Measurements from ENCODE around the gene RDH16. TPM values are rescaled to one million over a fixed set of nuclear protein-coding genes. Genes with fewer than 3 reads are reported as not detected.
"Not testable (repeated sequence)": the region's sequence is repeated elsewhere in the genome, so short reads cannot be mapped to it uniquely, and the experiment has no call there.

RDH16 gene
- total RNA-seq, 2 experiments from 2014 or later, result 0.30 to 0.34 TPM

DNA sequence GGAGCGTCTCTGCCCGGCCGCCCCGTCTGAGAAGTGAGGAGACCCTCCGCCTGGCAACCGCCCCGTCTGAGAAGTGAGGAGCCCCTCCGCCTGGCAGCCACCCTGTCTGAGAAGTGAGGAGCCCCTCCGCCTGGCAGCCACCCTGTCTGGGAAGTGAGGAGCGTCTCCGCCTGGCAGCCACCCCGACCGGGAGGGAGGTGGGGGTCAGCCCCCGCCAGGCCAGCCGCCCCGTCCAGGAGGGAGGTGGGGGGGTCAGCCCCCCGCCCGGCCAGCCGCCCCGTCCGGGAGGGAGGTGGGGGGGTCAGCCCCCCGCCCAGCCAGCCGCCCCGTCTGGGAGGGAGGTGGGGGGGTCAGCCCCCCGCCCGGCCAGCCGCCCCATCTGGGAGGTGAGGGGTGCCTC, 6.1 kb upstream of the RDH16 start:
- H3K36me3 Mint-ChIP-seq (ENCODE audit: low read depth), result not testable (repeated sequence)

DNA sequence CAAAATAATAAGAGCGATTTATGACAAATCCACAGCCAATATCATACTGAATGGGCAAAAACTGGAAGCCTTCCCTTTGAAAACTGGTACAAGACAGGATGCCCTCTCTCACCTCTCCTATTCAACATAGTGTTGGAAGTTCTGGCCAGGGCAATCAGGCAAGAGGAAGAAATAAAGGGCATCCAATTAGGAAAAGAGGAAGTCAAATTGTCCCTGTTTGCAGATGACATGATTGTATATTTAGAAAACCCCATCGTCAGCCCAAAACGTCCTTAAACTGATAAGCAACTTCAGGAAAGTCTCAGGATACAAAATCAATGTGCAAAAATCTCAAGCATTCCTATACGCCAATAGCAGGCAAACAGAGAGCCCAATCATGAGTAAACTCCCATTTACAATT, 4.8 kb upstream of the RDH16 start:
- H3K4me3 Mint-ChIP-seq; H3K27ac Mint-ChIP-seq; H3K4me1 ChIP-seq (ENCODE audit: insufficient read depth, low read length); H3K27me3 Mint-ChIP-seq; POLR2A ChIA-PET; ATAC-seq (ENCODE audit: poor library complexity); H3K9me3 Mint-ChIP-seq; intact Hi-C loops (cut with DNase I, micrococcal nuclease); DNase-seq; H3K4me1 Mint-ChIP-seq (ENCODE audit: low read depth); H3K4me3 ChIP-seq (ENCODE audit: low read length); H3K36me3 Mint-ChIP-seq (ENCODE audit: low read depth); H3K27me3 ChIP-seq (ENCODE audit: control insufficient read depth in 1 of 2, insufficient read depth in 2 of 2, low read length in 2 of 2); CTCF ChIA-PET; H3K27ac ChIP-seq (ENCODE audit: low read depth in 1 of 2, low read length in 2 of 2); H3K36me3 ChIP-seq (ENCODE audit: insufficient read depth, low read length): not testable (repeated sequence)
- peaks cover 7 to 21% of the 10 kb centered on the region in 2 experiments for H3K9me3 ChIP-seq (ENCODE audit: control insufficient read depth in 1 of 2, insufficient read depth in 1 of 2, low read length in 2 of 2)

More for the DNA sequence above, 6.1 kb upstream of the RDH16 start:
- DNase-seq; H3K9me3 Mint-ChIP-seq; H3K4me1 ChIP-seq (ENCODE audit: insufficient read depth, low read length); intact Hi-C loops (cut with DNase I, micrococcal nuclease); H3K4me3 Mint-ChIP-seq; ATAC-seq (ENCODE audit: poor library complexity); H3K4me1 Mint-ChIP-seq (ENCODE audit: low read depth); H3K27ac ChIP-seq (ENCODE audit: low read depth in 1 of 2, low read length in 2 of 2); H3K36me3 ChIP-seq (ENCODE audit: insufficient read depth, low read length); H3K27me3 ChIP-seq (ENCODE audit: control insufficient read depth in 1 of 2, insufficient read depth in 2 of 2, low read length in 2 of 2); CTCF ChIA-PET; H3K27me3 Mint-ChIP-seq; POLR2A ChIA-PET; H3K27ac Mint-ChIP-seq; H3K4me3 ChIP-seq (ENCODE audit: low read length): not testable (repeated sequence)
- peaks cover 4 to 13% of the 10 kb centered on the region in 2 experiments for H3K9me3 ChIP-seq (ENCODE audit: control insufficient read depth in 1 of 2, insufficient read depth in 1 of 2, low read length in 2 of 2)

DNA sequence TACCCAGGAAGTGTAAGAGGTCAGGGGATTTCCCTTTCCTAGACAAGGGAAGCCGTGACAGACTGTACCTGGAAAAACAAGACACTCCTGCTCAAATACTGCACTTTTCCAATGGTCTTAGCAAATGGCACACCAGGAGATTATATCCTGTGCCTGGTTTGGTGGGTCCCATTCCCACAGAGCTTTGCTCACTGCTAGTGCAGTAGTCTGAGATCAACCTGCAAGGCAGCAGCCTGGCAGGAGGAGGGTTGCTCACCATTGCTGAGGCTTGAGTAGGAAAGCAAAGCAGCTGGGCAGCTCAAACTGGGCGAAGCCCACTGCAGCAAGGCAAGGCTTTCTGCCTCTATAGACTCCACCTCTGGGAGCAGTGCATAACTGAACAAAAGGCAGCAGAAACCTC, 1.0 kb upstream of the RDH16 start:
- Histone ChIP-seq H3K9me3 (ENCODE audit: control insufficient read depth in 1 of 2, insufficient read depth in 1 of 2, low read length in 2 of 2) (peaks cover 7 to 19% of the 10 kb centered on the region in 2 experiments), H3K27ac (ENCODE audit: low read depth in 1 of 2, low read length in 2 of 2) (no peak overlapping the region), H3K4me3 (ENCODE audit: low read length) (no peak overlapping the region), H3K36me3 (ENCODE audit: insufficient read depth, low read length) (no peaks in the 10 kb centered on the region), H3K4me1 (ENCODE audit: insufficient read depth, low read length) (no peaks in the 10 kb centered on the region), H3K27me3 (ENCODE audit: control insufficient read depth in 1 of 2, insufficient read depth in 2 of 2, low read length in 2 of 2) (peaks cover 0 to 7% of the 10 kb centered on the region in 2 experiments)
- H3K27me3 Mint-ChIP-seq, result no peaks in the 10 kb centered on the region
- H3K27ac Mint-ChIP-seq, result no peak overlapping the region
- ATAC-seq (ENCODE audit: poor library complexity) (no peak), DNase-seq (no peak)
- no peaks in the 10 kb centered on the region for H3K9me3 Mint-ChIP-seq
- ChIA-PET CTCF (no interaction called here), POLR2A (no interaction called here)
- intact Hi-C loops (cut with DNase I, micrococcal nuclease), result no loop called here
- no peaks in the 10 kb centered on the region for H3K36me3 Mint-ChIP-seq (ENCODE audit: low read depth)
- no peaks in the 10 kb centered on the region for H3K4me1 Mint-ChIP-seq (ENCODE audit: low read depth)
- TF ChIP-seq, protein P1, sequence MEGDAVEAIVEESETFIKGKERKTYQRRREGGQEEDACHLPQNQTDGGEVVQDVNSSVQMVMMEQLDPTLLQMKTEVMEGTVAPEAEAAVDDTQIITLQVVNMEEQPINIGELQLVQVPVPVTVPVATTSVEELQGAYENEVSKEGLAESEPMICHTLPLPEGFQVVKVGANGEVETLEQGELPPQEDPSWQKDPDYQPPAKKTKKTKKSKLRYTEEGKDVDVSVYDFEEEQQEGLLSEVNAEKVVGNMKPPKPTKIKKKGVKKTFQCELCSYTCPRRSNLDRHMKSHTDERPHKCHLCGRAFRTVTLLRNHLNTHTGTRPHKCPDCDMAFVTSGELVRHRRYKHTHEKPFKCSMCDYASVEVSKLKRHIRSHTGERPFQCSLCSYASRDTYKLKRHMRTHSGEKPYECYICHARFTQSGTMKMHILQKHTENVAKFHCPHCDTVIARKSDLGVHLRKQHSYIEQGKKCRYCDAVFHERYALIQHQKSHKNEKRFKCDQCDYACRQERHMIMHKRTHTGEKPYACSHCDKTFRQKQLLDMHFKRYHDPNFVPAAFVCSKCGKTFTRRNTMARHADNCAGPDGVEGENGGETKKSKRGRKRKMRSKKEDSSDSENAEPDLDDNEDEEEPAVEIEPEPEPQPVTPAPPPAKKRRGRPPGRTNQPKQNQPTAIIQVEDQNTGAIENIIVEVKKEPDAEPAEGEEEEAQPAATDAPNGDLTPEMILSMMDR (IDR thresholded peaks at IDR 0.05), result no peak
- no peak overlapping the region for H3K4me3 Mint-ChIP-seq

DNA sequence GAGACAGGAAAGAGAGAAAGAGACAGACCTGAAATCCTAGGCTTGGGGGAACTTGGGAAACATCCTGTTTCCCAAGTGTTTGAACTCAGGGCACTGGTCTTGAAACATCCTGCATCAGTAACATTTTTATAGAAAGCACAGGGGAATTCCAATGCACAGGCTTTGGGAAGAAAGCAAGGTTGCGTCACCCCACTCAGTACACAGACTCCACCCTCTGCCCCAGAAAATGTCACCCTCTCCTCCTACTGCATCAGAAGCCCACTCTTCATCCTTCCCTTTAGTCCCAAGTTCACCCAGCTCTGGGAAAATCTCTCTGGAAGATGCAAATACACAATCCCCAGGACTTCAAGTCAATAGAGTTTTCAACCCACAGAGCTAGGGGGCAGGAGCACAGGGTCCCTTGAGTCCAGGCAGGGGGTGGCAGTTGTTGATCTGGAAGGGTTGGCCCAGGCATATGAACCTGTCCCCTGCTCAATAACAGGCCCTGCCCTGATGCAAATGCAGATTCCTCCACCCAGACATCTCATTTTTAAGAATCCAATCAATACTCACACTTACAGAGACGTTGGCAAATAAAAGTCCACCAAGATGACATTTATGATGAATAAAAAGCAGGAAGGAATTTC, 1.7 kb downstream of the RDH16 start:
- Mint-ChIP-seq H3K27me3 (no peaks in the 10 kb centered on the region), H3K36me3 (ENCODE audit: low read depth) (peaks cover 4% of the 10 kb centered on the region), H3K4me1 (ENCODE audit: low read depth) (no peaks in the 10 kb centered on the region), H3K27ac (no peak overlapping the region), H3K9me3 (no peaks in the 10 kb centered on the region), H3K4me3 (no peak overlapping the region)
- DNase-seq, result no peak
- H3K36me3 ChIP-seq (ENCODE audit: insufficient read depth, low read length), result no peaks in the 10 kb centered on the region
- no peak overlapping the region for H3K27ac ChIP-seq (ENCODE audit: low read depth in 1 of 2, low read length in 2 of 2)
- peaks cover 7 to 15% of the 10 kb centered on the region in 2 experiments for H3K9me3 ChIP-seq (ENCODE audit: control insufficient read depth in 1 of 2, insufficient read depth in 1 of 2, low read length in 2 of 2)
- ChIA-PET CTCF (no interaction called here), POLR2A (no interaction called here)
- TF ChIP-seq, protein P1 (IDR thresholded peaks at IDR 0.05), result no peak
- peaks cover 0 to 7% of the 10 kb centered on the region in 2 experiments for H3K27me3 ChIP-seq (ENCODE audit: control insufficient read depth in 1 of 2, insufficient read depth in 2 of 2, low read length in 2 of 2)
- H3K4me1 ChIP-seq (ENCODE audit: insufficient read depth, low read length), result no peaks in the 10 kb centered on the region
- H3K4me3 ChIP-seq (ENCODE audit: low read length), result no peak overlapping the region
- intact Hi-C loops (cut with DNase I, micrococcal nuclease), result no loop called here
- ATAC-seq (ENCODE audit: poor library complexity), result no peak
